HG02642 (cell line): Measurements from ENCODE around the gene PAX4.
"Not testable (repeated sequence)": the region's sequence is repeated elsewhere in the genome, so short reads cannot be mapped to it uniquely, and the experiment has no call there.

Experiments used
- ATAC-seq: cut with Tn5 transposase; IDR thresholded peaks from one replicate; pipeline ENCODE4 v1.9.1; 2021; ENCODE audit warnings: mild to moderate bottlenecking; ENCODE audit not compliant: unreplicated experiment, poor library complexity

The PAX4 gene

GRCh38 chr7:127587663-127588018 is 30.3 kb downstream of the PAX4 start:
- no peak for ATAC-seq

- no peak for ATAC-seq
Observed at GRCh38 chr7:127586346-127586745, 31.6 kb downstream of the PAX4 start.

- peak; percentile 81 for ATAC-seq
Observed at GRCh38 chr7:127585044-127585953, 32.6 kb downstream of the PAX4 start, which contains the start of gene GCC1. Gene GCC1, minus strand, starts transcription at chr7:127585596. Its CDS starts 414 bp downstream, at chr7:127585182.

GRCh38 chr7:127584648-127585043 is 33.3 kb downstream of the PAX4 start:
- ATAC-seq, result no peak

GRCh38 chr7:127582361-127582760 is 35.6 kb downstream of the PAX4 start:
- ATAC-seq, result no peak

- ATAC-seq, result no peak
Observed at GRCh38 chr7:127581716-127582115, 36.2 kb downstream of the PAX4 start.

GRCh38 chr7:127580612-127581011 is 37.3 kb downstream of the PAX4 start:
- ATAC-seq, result no peak

- no peak for ATAC-seq
Observed at GRCh38 chr7:127578711-127579275, 39.1 kb downstream of the PAX4 start.

GRCh38 chr7:127578036-127578684 is 39.8 kb downstream of the PAX4 start:
- ATAC-seq, result no peak

- no peak for ATAC-seq
Observed at GRCh38 chr7:127571741-127572505, 46.0 kb downstream of the PAX4 start.

- not testable (repeated sequence) for ATAC-seq
Observed at GRCh38 chr7:127568034-127568433, 49.9 kb downstream of the PAX4 start.

- ATAC-seq, result no peak
Observed at GRCh38 chr7:127566242-127566641, 51.7 kb downstream of the PAX4 start.
